Renal cortex interstitium (tissue), 11 donors: ENCODE data around the gene GOLPH3. TPM values are rescaled to one million over a fixed set of nuclear protein-coding genes. Genes with fewer than 3 reads are reported as not detected.
"Not testable (repeated sequence)": the region's sequence is repeated elsewhere in the genome, so short reads cannot be mapped to it uniquely, and the experiment has no call there.

Source experiments
- DNase-seq, 11 donors: peaks; one replicate each; pipeline ENCODE4 v3.0.0-alpha.2; 2013; ENCODE audit warnings: low read depth in 9 of 11, low spot score in 4 of 11; ENCODE audit errors: extremely low read depth in 1 of 11
- polyA plus RNA-seq, 3 donors: library from polyadenylated mRNA; unstranded; fragments of 120-200 nt; gene quantifications; one replicate each; pipeline ENCODE4 v1.2.1, GENCODE V29; 2013; ENCODE audit not compliant: insufficient read length in 3 of 3

GOLPH3 gene
- polyA plus RNA-seq, 3 donors = 83.6 to 98.8 (median 87.3) TPM

DNA sequence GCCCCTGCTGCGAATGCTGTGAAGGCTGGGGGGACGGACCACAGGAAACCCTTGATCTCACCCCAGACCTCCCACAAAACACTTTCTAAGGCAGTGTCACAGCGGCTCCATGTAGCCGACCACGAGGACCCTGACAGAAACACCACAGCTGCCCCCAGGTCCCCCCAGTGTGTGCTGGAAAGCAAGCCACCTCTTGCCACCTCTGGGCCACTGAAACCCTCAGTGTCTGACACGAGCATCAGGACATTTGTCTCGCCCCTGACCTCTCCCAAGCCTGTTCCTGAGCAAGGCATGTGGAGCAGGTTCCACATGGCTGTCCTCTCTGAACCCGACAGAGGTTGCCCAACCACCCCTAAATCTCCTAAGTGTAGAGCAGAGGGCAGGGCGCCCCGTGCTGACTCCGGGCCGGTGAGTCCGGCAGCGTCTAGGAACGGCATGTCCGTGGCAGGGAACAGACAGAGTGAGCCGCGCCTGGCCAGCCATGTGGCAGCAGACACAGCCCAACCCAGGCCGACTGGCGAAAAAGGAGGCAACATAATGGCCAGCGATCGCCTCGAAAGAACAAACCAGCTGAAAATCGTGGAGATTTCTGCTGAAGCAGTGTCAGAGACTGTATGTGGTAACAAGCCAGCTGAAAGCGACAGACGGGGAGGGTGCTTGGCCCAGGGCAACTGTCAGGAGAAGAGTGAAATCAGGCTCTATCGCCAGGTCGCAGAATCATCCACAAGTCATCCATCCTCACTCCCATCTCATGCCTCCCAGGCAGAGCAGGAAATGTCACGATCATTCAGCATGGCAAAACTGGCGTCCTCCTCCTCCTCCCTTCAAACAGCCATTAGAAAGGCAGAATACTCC is 84.7 kb downstream of the GOLPH3 start:
- no peak for DNase-seq

DNA sequence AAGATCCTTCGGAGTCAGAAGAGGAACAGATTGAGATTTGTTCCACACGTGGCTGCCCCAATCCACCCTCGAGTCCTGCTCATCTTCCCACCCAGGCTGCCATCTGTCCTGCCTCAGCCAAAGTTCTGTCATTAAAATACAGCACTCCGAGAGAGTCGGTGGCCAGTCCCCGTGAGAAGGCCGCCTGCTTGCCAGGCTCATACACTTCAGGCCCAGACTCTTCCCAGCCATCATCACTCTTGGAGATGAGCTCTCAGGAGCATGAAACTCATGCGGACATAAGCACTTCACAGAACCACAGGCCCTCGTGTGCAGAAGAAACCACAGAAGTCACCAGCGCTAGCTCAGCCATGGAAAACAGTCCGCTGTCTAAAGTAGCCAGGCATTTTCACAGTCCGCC is 85.9 kb downstream of the GOLPH3 start:
- DNase-seq = no peak

DNA sequence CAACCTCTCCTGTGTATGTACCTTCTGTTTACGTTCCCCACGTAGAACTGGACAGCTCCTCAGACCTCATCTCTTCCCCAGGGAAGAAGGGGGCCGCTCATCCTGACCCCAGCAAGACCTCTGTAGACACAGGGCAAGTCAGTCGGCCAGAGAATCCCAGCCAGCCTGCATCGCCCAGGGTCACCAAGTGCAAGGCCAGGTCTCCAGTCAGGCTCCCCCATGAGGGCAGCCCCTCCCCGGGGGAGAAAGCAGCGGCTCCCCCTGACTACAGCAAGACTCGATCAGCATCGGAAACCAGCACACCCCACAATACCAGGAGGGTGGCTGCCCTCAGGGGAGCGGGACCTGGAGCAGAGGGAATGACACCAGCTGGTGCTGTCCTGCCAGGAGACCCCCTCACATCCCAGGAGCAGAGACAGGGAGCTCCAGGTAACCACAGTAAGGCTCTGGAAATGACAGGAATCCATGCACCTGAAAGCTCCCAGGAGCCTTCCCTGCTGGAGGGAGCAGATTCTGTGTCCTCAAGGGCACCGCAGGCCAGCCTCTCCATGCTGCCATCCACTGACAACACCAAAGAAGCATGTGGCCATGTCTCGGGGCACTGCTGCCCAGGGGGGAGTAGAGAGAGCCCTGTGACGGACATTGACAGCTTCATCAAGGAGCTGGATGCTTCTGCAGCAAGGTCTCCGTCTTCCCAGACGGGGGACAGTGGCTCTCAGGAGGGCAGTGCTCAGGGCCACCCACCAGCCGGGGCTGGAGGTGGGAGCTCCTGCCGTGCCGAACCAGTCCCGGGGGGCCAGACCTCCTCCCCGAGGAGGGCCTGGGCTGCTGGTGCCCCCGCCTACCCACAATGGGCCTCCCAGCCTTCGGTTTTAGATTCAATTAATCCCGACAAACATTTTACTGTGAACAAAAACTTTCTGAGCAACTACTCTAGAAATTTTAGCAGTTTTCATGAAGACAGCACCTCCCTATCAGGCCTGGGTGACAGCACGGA is 86.7 kb downstream of the GOLPH3 start:
- DNase-seq = no peak

GRCh38 chr5:32083981-32084430 is 90.1 kb downstream of the GOLPH3 start:
- no peak for DNase-seq

DNA sequence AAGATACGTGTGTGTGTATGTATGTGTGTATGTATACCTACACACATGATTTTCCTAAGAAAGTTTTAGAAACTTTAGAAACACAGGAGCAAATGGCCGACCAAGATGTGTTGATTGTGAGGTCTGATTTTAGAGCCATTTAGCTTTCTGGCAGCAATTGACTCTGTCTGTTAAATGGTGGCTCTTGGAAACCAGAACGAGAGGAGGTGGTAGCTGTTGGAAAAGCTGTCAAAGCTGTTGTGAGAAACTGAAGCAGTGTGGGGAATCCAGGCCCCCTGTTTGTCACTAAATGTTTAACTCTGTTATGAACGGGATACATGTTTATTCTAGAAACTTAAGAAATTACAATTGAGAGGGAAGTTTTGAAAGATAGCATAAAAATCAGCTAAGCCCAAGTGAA is 91.4 kb downstream of the GOLPH3 start:
- DNase-seq = no peak

DNA sequence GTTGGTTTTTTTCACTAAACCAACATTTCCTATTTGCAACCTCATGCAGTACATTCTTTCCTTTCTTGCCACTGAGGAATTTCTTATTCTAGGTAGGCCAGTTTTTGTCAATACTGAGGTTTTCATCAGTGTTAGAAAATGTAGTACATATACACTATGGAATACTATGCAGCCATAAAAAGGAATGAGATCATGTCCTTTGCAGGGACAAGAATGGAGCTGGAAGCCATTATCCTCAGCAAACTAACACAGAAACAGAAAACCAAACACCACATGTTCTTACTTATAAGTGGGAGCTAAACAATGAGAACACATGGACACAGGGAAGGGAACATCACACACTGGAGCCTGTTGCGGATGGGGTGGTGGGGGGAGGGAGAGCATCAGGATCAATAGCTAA is 93.6 kb downstream of the GOLPH3 start:
- DNase-seq = not testable (repeated sequence)

- not testable (repeated sequence) for DNase-seq
Measured at GRCh38 chr5:32078855-32079254, 95.3 kb downstream of the GOLPH3 start.

DNA sequence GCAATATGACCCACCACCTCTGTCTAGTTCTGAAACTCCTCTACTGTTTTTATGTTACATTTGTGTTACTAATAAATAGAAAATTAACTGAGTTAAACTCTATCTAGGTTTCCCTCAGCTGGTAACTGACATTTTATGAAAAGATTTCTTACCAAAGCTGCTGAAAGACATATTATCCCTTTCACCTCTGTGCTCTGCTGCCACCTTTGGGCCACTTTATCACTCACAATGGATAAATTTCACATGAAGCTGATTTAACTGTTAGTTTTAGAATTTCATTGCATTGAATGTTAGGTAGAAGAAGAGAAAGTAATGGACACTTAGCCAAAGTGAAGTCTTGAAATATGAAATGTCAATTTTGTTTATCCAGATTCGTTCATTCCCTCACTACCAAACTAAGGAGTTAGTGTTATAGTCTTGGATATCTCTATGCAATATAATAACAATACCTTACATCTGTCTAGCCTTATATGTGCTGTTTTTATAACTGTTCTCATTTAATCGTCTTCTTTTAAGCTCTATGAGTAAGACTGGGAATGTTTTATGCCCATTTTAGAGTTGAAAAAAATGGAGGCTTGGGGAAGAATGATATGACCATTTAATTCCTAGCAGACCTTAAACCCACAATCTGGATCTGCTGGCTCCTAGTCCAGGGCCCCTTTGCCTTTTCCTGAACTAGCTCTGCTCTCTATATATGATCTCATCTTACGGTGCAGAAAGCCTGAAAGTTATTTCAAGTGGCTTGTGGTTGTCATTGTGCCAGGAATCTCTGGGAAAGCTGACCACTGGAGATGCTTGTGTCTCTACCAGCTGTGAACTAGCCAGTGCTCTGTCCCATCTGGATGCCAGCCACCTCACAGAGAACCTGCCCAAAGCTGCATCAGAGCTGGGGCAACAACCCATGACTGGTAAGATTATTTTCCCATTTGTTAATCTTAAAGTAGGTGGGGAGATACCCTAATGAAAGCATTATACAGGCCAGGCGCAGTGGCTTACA is 97.1 kb downstream of the GOLPH3 start:
- DNase-seq = peak in 4 of 11 donors; percentile 40 to 56 (median 44)

Other genes starting within 250 kb of the GOLPH3 start
- 10 to 100 TPM; 32.5 to 43.9 (median 37.8) TPM for gene MTMR12, start 138.6 kb upstream of the GOLPH3 start, polyA plus RNA-seq